GM21723 (cell line): ENCODE measurements around the gene PERCC1.

Experiments used
- ATAC-seq: cut with Tn5 transposase; IDR thresholded peaks from one replicate; pipeline ENCODE4 v1.9.1; 2021; ENCODE audit warnings: mild to moderate bottlenecking, moderate library complexity; ENCODE audit not compliant: unreplicated experiment

The PERCC1 gene

GRCh38 chr16:1448536-1449116 lies 17.7 kb downstream of the PERCC1 start:
- ATAC-seq, result no peak

- ATAC-seq, result no peak
These were observed 18.4 kb downstream of the PERCC1 start for GRCh38 chr16:1449201-1449788.

- ATAC-seq, result no peak
These were observed 19.3 kb downstream of the PERCC1 start for GRCh38 chr16:1450218-1450617.

DNA sequence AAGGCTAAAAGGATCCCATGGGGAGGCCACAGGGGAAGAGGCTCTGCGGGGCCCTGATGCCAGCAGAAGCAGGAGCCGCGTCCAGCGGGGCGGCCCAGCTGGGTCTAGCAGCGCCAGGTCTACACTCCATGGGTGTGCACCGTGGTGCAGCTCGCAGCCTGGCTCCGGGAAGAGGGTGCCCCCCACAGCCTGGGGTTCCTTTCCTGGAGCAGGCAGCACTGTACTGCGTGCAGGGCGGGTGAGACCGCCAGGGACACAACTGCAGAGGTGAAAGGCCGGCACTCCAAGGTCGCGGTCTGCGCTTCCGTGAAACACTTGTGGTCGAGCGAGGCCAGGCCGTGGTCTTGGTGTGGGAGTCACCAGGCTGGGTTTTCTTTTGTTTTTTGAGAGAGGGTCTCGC lies 20.0 kb downstream of the PERCC1 start:
- no peak for ATAC-seq

- no peak for ATAC-seq
These were observed 21.0 kb downstream of the PERCC1 start for GRCh38 chr16:1451702-1452392.

- ATAC-seq, result no peak
These were observed 21.7 kb downstream of the PERCC1 start for GRCh38 chr16:1452530-1452929.

DNA sequence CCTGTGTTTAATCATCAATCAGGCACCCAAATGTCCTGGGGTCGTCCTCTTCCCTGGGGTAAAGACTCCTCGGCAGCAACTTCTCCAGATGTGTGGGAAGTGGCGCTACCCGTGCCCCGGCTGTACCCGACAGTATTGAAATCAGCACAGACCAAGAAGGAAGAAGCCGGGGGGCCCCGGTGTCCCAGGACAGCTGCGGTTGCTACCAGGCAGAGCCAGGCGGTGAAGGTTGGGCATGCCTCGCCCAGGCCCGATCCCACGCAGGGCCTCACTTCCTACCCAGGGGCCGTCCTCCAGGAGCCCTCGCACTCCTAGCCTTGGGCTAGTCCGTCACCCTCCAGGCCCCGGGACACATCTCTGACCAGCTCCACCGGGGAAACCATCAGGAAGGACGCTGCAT lies 22.4 kb downstream of the PERCC1 start:
- no peak for ATAC-seq

GRCh38 chr16:1454561-1454960 lies 23.7 kb downstream of the PERCC1 start:
- ATAC-seq, result no peak

DNA sequence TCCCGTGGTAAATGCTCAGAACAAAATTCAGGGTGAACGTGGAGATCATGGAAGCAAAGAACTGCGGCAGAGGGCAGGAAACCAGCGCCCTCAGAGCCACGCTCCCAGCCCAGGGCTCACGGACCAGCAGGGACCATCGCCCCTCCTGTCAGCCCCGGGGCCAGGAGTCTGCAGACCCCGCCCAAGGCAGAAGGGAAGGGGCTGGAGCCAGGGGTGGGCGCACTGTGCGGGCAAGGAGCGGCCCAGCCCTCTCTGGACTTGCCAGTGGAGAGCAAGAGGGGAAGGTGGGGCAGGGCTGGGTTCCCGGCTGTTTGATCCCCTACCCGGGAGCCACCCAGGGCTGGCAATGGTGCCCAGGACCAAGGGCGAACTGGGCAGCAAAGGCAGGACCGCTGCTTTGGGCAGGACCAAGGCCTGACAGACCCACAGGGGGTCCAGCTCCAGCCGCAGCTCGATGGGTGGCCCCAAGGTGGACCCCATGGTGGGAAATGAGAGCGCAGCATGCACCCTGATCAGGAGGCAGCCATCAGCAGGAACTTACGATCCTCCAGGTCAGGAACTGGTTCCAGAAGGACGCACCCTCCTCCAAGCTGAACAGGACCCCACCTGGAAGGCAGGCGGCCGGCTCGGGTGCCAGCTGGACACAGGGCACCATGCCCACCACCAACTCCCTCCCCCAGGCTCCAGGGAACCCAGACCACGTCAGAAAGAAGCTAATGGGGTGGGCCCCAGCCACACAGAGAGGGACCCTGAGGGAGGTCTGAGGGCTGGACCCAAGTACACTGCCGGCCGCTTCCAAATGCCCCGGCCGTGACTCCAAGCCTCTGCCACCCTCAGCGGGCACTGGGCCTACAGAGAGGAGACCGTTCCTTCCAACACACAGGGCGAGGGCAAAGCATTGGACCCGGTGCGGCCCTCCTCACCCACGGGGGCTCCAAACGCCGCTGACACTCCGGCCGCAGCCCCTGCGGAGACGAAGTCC lies 24.6 kb downstream of the PERCC1 start:
- ATAC-seq, result no peak

GRCh38 chr16:1456951-1457350 lies 26.1 kb downstream of the PERCC1 start:
- ATAC-seq, result no peak

GRCh38 chr16:1457489-1458245 lies 26.8 kb downstream of the PERCC1 start:
- ATAC-seq, result no peak

GRCh38 chr16:1458336-1458976 lies 27.6 kb downstream of the PERCC1 start:
- ATAC-seq, result no peak

DNA sequence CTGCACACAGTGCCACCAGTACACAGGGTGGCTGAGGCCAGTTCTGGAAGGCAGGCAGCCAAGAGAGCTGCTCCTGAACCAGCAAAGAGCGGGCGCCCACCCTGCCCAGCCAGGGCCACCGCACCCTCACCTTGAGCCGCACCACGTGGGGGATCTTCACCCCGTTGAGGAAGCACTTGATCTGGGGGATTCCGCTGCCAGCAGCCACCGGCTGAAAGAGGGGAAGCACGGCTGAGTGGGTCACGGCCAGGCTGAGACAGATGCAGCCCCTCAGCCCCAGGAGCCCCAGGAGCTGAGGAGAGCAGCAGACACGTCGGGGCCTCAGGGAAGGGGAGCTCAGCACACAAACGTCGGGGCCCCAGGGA lies 28.1 kb downstream of the PERCC1 start:
- no peak for ATAC-seq

DNA sequence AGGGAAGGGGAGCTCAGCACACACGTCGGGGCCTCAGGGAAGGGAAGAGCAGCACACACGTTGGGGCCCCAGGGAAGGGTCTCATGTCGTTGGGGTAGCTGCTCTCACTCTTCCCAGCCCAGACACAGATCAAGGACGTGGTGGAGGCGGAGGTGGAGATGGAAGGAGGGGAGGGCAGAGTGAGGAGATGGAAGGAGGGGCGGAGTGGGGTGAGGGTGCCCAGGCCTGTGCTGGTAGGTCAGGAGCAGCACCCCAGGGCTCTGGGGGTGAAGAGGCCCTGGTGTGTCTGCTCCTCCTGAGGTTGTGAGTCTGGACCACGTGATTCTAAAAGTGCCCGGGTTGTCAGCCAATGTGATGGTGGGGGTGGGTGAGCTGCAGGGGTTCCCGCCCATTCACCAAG lies 29.1 kb downstream of the PERCC1 start:
- ATAC-seq, result no peak

DNA sequence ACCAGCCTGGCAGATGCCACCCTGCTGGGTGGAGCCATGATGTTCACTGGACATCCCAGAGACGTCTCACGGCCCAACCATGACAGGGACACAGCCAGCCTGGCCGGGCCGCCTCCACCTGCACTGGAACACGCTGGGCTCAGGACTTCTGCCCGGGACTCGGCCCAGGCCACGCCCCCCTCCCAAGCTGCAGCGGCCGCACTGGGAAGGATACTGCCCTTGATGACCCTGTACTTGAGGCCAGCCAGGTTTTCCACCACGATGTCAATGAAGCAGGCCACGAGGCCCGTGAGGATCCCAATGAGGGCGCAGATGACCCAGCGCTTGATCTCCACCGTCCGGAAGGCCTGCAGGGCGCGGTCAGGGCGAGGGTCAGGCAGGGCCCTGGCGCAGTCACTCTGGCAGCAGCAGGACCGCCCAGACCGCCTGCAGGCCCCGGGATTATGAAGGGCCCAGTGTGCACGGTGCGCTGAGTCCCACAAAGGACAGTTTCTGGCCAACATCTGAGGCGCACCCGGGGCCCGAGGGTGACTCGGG lies 29.8 kb downstream of the PERCC1 start:
- ATAC-seq, result no peak

- no peak for ATAC-seq
These were observed 30.3 kb downstream of the PERCC1 start for GRCh38 chr16:1461146-1461545.

DNA sequence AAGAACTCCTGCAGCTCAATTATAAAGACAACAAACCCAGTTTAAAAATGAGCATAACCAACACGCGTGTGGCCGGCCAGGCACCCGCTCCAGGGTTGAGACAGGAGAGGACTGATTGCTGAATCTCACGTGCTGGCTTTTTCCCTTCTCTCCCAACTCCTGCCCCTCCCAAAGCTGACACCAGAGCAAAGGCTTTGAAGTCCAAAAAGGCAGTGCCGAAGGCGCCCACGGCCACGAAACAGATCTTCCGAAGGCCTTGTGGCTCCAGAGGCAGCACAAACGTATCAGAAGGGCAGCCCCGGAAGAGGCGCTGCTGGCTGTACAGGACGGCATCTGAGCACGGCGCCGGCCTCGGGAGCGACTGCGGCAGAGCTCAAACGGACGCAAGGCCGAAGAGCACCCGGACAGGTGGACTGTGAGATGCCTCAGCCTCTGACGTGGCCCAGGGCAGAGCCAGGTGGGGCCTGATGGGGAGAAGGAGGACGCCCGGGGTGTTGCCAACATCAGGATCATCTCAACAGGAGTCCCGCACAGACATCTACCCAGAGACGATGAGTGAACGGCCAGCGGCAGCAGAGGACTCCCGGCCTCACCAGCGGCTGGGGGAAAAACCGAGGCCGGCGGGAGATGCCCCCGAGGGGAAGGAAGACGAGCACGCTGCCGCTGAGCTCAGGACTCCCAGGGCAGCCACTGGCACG lies 33.5 kb downstream of the PERCC1 start:
- no peak for ATAC-seq

GRCh38 chr16:1464894-1465566 lies 34.2 kb downstream of the PERCC1 start:
- ATAC-seq, result no peak

DNA sequence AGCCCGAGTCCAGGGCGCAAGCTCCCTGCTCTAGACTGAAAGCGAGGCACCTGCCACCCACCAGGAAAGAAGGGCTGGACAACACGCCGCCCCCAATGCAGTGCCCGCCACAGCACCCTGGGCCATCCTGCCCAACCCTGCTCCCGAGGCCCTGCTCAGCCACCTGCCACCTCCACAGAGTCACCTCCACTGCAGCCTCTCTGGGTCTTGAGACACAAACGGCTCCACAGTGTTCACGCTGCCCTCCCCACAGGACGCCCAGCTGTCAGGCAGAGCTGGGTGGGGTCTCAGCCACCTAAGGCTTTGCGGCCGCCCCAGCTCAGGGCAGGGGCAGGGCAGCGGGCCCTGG lies 34.7 kb downstream of the PERCC1 start:
- no peak for ATAC-seq
